Hypothalamus (tissue), 51 donors: ENCODE results near the gene CALML6.

ENCODE experiments used
- DNase-seq, 51 donors: peaks; one replicate each; lab custom pipeline; 2025; lab: John Stamatoyannopoulos, UW

The CALML6 gene

GRCh38 chr1:1910033-1910465 is 5.0 kb upstream of the CALML6 start:
- DNase-seq: no peak

DNA sequence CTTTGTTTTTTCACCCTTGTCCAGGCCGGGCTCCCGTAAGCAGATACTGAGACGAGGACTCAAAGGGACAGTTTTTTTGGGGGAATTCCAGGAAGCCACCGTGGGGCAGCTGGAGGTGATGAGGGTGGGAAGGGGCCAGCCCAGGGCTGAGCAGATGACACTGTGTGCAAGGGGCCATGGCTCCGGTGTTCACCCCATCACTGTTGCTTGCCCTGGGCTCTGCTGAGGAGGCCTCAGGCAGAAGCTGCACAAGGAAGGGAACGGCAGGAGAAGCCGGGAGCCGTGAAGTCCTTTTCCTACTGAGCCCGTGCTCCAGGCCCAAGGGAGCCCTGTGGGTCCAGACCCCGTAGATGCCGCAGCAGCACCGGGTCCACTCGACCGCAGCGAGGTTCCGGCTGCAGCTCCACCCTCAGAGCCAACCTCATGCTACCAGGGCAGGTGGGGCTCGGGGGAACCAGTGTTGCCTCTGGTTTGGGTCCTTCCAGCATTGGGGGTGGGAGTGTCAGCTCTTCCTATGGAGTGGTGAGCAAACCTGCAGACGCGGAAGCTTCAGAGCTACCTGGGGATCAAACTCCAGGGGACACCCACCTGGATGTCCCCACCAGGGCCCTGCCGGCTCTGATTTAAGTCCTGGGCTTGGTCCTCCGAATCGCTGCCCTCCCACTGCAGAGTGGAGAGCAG is 4.3 kb upstream of the CALML6 start:
- no peak for DNase-seq

GRCh38 chr1:1911350-1912041 is 3.6 kb upstream of the CALML6 start:
- no peak for DNase-seq

GRCh38 chr1:1914101-1914970 is 724 bp upstream of the CALML6 start:
- DNase-seq: no peak

DNA sequence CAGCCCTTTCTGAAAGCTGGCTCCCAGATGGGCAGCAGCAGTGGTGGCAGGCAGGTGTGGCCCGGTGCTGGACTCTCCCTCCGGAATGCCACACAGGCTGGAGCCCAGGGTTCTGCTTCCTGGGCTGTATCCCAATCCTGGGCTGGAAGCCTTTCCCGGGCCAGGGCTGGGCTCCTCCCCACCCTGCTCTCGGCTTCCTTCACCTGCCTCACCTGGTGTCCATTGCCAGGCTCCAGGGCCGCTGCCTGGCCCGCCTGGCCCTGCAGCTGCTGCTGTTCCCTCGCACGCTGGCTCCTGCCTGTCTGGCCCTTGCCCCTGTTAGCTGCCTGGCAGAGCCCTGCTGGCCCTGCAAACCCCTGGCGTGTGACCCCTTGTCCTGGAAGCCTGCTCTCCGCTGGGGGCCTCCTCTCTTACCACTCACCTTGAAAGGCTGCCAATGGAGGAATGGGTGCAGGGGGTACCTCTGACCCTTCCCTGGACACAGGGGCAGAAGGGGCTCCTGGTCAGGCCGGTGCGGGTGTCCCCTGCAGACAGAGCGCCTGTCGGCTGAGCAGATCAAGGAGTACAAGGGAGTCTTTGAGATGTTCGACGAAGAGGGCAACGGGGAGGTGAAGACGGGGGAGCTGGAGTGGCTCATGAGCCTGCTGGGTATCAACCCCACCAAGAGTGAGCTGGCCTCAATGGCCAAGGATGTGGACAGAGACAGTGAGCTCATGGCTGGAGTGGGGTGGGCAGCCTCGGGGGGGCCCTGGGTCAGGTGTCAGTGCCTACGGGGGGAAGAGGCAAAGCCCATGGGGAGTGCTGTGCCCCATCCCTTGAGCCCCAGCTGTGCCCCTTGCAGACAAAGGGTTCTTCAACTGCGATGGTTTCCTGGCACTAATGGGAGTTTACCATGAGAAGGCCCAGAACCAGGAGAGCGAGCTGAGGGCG is 1.1 kb downstream of the CALML6 start:
- no peak for DNase-seq

DNA sequence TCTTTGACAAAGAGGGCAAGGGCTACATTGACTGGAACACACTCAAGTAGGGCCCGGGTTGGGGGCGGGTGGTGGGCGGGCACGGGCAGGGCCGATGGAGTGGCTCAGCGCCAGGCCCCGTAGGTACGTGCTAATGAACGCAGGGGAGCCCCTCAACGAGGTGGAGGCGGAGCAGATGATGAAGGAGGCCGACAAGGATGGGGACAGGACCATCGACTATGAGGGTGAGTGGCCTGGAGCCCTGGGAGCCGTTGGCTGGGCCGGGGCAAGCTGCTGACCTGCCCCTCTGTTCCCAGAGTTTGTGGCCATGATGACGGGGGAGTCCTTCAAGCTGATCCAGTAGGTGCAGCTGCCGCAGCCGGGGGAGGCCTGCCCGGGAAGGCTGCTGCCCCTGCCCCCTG is 1.8 kb downstream of the CALML6 start:
- DNase-seq: no peak

DNA sequence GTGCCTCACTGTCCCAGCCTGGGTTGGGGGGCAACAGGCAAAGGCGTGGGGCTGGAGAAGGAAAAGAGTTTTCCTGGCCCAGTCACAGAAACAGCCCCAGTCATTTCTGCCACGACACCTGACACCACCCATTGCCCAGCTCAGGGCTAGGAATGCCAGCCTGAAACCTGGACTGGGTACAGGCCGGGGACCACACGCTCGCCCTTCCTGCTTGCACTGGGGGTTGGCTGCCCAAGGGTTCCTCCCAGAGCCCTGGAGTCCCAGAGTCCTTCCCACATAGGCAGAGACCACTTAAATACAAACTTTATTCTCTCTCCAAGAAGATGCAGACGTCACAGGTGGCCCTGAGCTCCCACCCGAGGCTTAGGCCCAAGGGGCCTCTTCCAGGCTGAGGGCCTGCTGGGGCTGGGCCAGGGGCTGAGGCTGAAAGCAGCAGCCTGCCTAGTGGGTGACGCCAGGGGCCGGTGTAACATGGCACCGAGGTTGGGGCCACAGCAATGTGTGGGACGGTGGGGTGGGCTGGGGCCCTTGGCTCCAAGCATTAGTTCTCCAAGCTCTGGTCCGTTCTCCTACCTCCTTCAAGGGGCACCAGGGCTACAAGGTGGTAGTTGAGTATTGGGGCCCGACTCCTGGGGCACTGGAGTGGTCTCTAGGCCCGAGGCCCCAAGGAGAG is 2.4 kb downstream of the CALML6 start:
- no peak for DNase-seq

DNA sequence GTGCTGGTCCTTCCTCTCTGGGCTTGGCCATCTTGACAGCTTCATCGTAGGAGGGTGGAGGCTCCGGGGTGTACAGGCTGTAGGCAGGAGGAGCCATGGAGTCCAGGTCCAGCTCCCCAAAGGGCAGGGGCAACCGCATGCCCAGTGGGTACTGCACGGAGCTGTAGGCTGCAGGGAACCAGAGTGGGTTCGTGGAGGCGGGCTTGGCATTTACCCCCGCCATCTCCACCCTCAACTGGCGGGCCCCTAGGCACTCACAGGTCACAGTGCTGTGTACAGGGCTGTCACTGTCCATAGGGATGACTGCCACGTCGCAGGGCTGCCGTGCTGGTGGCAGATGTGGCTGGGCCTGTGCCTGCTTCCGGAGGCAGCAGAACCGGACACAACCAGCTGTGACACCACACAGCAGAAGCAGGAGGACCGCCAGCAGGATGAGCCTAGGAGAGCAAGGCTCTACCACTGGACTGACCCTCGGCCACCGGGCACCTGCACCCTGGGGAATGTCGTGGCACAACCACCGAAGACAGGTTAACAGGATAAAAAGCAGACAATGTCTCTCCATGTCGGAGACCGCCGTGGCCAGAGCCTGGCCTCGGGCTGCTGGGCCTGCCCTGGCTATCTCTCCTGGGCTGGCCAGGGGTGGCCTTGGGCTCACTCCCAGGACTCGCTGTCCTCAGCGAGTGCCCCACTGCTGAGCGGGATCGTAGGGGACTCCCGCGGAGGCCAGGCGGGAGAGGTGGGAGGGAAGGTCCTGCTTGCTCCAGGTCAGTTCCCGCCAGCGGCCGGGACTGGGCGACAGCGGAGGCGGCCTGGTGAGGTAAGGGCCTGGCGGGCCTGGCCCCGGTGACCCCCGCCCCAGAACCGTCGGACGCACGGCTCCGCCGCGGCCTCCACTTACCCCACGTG is 3.2 kb downstream of the CALML6 start:
- DNase-seq: no peak

GRCh38 chr1:1918901-1919303 is 3.8 kb downstream of the CALML6 start, which contains the start of gene TMEM52:
TMEM52 (minus strand) TSS chr1:1919279; CDS start chr1:1919265, 14 bp downstream.
- no peak for DNase-seq

GRCh38 chr1:1919304-1920056 is 4.4 kb downstream of the CALML6 start:
- DNase-seq: peak; percentile 11 to 96 (median 83)

DNA sequence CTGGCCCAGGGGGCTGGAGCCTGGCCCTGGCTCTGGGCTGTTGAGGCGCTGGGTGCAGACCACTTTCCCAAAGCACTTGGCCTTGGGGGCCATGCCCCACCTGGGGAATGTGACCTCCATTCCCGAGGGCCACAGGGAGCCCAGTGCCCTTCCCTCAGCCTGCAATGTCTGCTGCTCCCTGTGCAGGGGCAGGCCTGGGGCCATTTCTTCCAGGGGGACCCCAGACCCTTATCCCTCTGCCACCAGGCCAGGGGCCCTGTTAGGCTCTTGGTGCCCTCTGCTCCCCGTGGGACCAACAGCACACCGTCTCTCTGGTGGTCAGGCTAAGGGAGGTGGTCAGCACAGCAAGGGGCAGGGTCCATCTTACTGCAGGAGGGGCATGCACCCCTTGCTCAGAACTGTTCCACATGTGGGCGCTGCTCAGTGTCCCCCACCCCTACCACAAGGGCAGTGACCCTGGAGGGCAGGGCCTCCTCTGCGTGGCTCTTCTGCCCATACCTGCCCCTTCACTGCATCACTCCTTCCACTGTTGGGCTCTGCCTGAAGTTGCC is 5.1 kb downstream of the CALML6 start:
- DNase-seq: no peak

DNA sequence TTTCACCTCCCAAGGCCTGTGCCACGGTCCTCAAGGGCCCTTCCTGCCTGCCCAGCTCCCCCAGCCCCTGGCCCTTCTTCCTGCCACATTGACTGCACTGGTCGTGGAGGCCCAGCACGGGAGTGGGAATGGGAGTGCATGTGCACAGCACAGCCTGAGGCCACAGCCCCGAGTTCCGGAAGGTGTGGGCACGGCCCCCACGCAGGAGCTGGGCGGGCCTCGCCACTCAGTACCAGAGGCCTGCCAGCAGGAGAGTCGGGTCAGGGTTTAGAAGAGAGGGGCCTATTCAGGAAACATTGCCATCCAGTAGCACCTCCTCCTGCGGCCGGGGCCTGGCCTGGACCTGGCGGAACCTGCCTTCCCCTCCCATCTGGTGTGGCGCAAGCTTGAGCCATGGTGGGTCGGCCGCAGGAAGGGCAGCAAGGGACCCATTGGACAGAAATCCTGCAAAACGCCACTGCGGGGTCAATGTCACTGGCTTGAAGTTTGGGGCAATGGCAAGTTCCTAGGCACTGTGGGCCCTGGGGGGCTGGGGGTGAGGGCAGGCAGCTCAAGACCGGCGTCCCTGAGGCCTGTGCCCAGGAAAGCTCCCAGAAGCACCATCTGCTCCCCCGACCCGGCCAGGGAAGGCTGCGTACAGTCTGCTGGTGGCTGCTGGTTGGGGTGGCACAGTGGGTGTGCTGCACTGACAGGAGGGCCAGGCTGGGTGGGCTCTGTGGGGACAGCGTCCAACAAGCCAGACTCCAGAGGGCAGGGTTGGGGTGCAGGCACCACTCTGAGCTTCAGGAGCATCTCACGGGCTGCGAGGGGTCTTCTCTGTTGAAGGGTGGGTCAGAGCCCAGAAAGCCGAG is 5.8 kb downstream of the CALML6 start:
- DNase-seq: no peak

DNA sequence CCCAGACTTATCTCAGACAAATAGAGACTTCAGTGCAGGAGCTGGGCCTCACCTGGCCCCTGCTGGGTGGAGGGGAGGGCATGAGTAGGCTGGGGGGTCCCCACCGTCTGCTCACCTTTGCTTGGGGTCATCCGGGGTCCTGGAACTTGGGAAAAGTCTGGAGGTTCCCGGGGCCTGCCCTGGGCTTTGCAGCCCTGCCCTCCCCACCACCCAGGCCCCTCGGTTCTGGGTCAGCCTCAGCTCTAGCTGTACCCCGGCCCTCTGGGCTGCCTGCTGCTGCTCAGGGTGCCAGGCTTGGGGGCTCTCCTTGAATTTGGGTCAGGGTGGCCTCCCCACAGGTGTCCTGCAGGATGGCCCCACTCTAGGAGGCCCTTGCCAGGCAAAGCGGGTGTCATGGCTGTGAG is 6.4 kb downstream of the CALML6 start:
- no peak for DNase-seq

- no peak for DNase-seq
These were observed 7.0 kb downstream of the CALML6 start for GRCh38 chr1:1921901-1922701.

DNA sequence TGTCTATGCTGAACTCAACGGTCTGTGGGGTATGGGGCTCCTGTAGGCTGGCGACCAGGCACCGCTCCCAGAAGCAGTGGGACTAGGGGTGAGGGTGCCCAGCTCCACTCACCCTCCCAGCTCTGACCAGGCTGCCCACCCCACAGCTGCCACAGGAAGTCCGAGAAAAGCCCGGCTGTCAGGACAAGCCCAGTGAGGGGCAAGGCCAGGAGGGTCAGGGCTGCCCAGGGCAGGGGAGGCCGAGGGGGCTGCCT is 7.6 kb downstream of the CALML6 start:
- no peak for DNase-seq
